OCI-LY7 (cell line): ENCODE data around the gene CACNB2. TPM values are rescaled to one million over a fixed set of nuclear protein-coding genes. Genes with fewer than 3 reads are reported as not detected.

Source experiments
- BruUV-seq: library from RNA; stranded (reverse); fragments of 400-500 nt; replicated peaks from 2 replicates; lab custom pipeline; 2021; lab: Mats Ljungman, UMichigan
- CTCF ChIA-PET: fragments of 300-600 bp; sonication (Branson Sonifier 250); formaldehyde crosslinking; loops from one replicate; lab custom pipeline; 2022; ENCODE audit warnings: antibody characterized with exemption; ENCODE audit not compliant: unreplicated experiment; lab: Charles Lee
- POLR2A ChIA-PET: fragments of 300-600 bp; sonication (Branson Sonifier 250); formaldehyde crosslinking; loops from one replicate; lab custom pipeline; 2022; ENCODE audit warnings: antibody characterized with exemption; lab: Charles Lee
- DNase-seq: peaks from one replicate; pipeline ENCODE4 v3.0.0-alpha.2; 2015; ENCODE audit warnings: low spot score
- H2AFZ ChIP-seq: fragments of 200-600 bp; sonication (generic), shearing (Covaris generic); 2 replicates; pipeline ENCODE4 v1.6.1; 2014; ENCODE audit warnings: mild to moderate bottlenecking, antibody characterized with exemption, low read length, moderate library complexity
- H3K27ac ChIP-seq: fragments of 200-600 bp; sonication (generic); 2 replicates; pipeline ENCODE4 v1.5.1; 2014; ENCODE audit warnings: mixed run types, low read depth, mild to moderate bottlenecking, moderate library complexity, low read length, inconsistent platforms; ENCODE audit not compliant: poor library complexity, severe bottlenecking
- H3K36me3 ChIP-seq: fragments of 200-600 bp; sonication (generic); 2 replicates; pipeline ENCODE4 v1.6.1; 2014; ENCODE audit warnings: mild to moderate bottlenecking, antibody characterized with exemption, low read length, moderate library complexity, mixed read lengths; ENCODE audit not compliant: insufficient read depth
- H3K4me1 ChIP-seq: fragments of 200-600 bp; sonication (generic); 2 replicates; pipeline ENCODE4 v1.5.1; 2014; ENCODE audit warnings: mild to moderate bottlenecking, low read length; ENCODE audit not compliant: insufficient read depth, poor library complexity, severe bottlenecking
- H3K4me2 ChIP-seq: fragments of 200-600 bp; sonication (generic); 2 replicates; pipeline ENCODE4 v1.6.1; 2014; ENCODE audit warnings: mild to moderate bottlenecking, low read length
- H3K4me3 ChIP-seq: fragments of 200-600 bp; sonication (generic); 2 replicates; pipeline ENCODE4 v1.5.1; 2014; ENCODE audit warnings: mild to moderate bottlenecking, low read depth, low read length; ENCODE audit not compliant: poor library complexity, severe bottlenecking
- H3K79me2 ChIP-seq: fragments of 200-600 bp; sonication (generic); 2 replicates; pipeline ENCODE4 v1.6.1; 2016; ENCODE audit warnings: low read depth, mild to moderate bottlenecking, low read length, moderate library complexity, mixed read lengths; ENCODE audit not compliant: insufficient read depth
- H3K9me2 ChIP-seq: fragments of 200-600 bp; sonication (generic); 2 replicates; pipeline ENCODE4 v1.6.1; 2016; ENCODE audit warnings: mild to moderate bottlenecking, low read length, mixed read lengths; ENCODE audit not compliant: insufficient read depth
- H3K9me3 ChIP-seq: fragments of 200-600 bp; sonication (generic); 2 replicates; pipeline ENCODE4 v1.6.1; 2014; ENCODE audit warnings: mild to moderate bottlenecking, mixed run types, low read length, mixed read lengths
- H4K20me1 ChIP-seq: fragments of 200-600 bp; sonication (generic); 2 replicates; pipeline ENCODE4 v1.6.1; 2014; ENCODE audit warnings: mild to moderate bottlenecking, antibody characterized with exemption, low read length, moderate library complexity, mixed read lengths; ENCODE audit not compliant: insufficient read depth
- CTCF ChIP-seq: fragments of 200-600 bp; sonication (generic); conservative IDR thresholded peaks from 2 replicates; pipeline ENCODE4 v1.5.1; 2014; ENCODE audit warnings: mild to moderate bottlenecking, antibody characterized with exemption, low read length, moderate library complexity, mixed read lengths
- EZH2phosphoT487 ChIP-seq: fragments of 200-600 bp; sonication (generic); IDR thresholded peaks from 2 replicates; pipeline ENCODE4 v1.6.1; 2018; ENCODE audit warnings: low read depth, borderline replicate concordance, mild to moderate bottlenecking, mixed run types, antibody characterized with exemption, low read length, moderate library complexity, mixed read lengths
- intact Hi-C: fragments of 100-400 bp; cut with micrococcal nuclease; formaldehyde crosslinking; loops from one replicate; pipeline ENCODE4 v1.10.0; 2022; ENCODE audit not compliant: unreplicated experiment
- total RNA-seq, 2 experiments: library from RNA; depleted of rRNA in 1 of 2; stranded (reverse); fragments of >200 nt in 1 of 2; shearing (Covaris generic) in 1 of 2; gene quantifications; 2 replicates each; pipeline ENCODE4 v1.2.3, GENCODE V29; 2014 to 2022

The CACNB2 gene
- total RNA-seq, 2 experiments from 2014 or later, result not detected

GRCh38 chr10:18362892-18363291 is 222.7 kb downstream of the CACNB2 start:
- TF ChIP-seq CTCF, result no peak
- TF ChIP-seq EZH2phosphoT487, result no peak
- Histone ChIP-seq H3K4me3 (no peak overlapping the region), H3K9me2 (no peaks in the 10 kb centered on the region), H3K79me2 (no peaks in the 10 kb centered on the region), H4K20me1 (no peaks in the 10 kb centered on the region), H3K9me3 (no peaks in the 10 kb centered on the region), H3K36me3 (no peaks in the 10 kb centered on the region), H3K4me2 (no peak overlapping the region), H3K4me1 (no peaks in the 10 kb centered on the region), H3K27ac (no peak overlapping the region), H2AFZ (no peak overlapping the region)
- BruUV-seq, result no TSS peak
- ChIA-PET CTCF (no interaction called here), POLR2A (interaction anchor here (1.6 kb wide), 1 partner anchor 9 kb away, joined by 6 read pairs; no protein-coding TSS in a partner anchor)
- DNase-seq, result no peak
- intact Hi-C loops, result no loop called here

- DNase-seq, result no peak
- intact Hi-C loops, result no loop called here
- no peak overlapping the region for H3K27ac ChIP-seq
- no peak overlapping the region for H3K4me3 ChIP-seq
- POLR2A ChIA-PET, result interaction anchor here (0.7 kb wide), 1 partner anchor 20 kb away, joined by 3 read pairs; no protein-coding TSS in a partner anchor
- H2AFZ ChIP-seq, result no peak overlapping the region
- CTCF ChIA-PET, result no interaction called here
- no peaks in the 10 kb centered on the region for H3K36me3 ChIP-seq
- no TSS peak for BruUV-seq
- no peaks in the 10 kb centered on the region for H3K9me2 ChIP-seq
- no peaks in the 10 kb centered on the region for H4K20me1 ChIP-seq
- no peak overlapping the region for H3K4me2 ChIP-seq
- no peak for TF ChIP-seq EZH2phosphoT487
- no peak for TF ChIP-seq CTCF
- no peaks in the 10 kb centered on the region for H3K4me1 ChIP-seq
- H3K79me2 ChIP-seq, result no peaks in the 10 kb centered on the region
- no peaks in the 10 kb centered on the region for H3K9me3 ChIP-seq
Observed at GRCh38 chr10:18364987-18365775, 225.0 kb downstream of the CACNB2 start.

- Histone ChIP-seq H2AFZ (no peak overlapping the region), H3K4me3 (no peak overlapping the region), H3K9me2 (no peaks in the 10 kb centered on the region), H3K36me3 (no peaks in the 10 kb centered on the region), H3K4me2 (no peak overlapping the region), H3K4me1 (no peaks in the 10 kb centered on the region), H3K27ac (no peak overlapping the region), H3K9me3 (no peaks in the 10 kb centered on the region), H4K20me1 (no peaks in the 10 kb centered on the region), H3K79me2 (no peaks in the 10 kb centered on the region)
- no TSS peak for BruUV-seq
- intact Hi-C loops, result no loop called here
- ChIA-PET POLR2A (no interaction called here), CTCF (no interaction called here)
- no peak for TF ChIP-seq CTCF
- no peak for TF ChIP-seq EZH2phosphoT487
- DNase-seq, result no peak
Observed at GRCh38 chr10:18367840-18368239, 227.6 kb downstream of the CACNB2 start.
